Lower leg skin (tissue), 3 donors: ENCODE data around the gene BPIFB1.

Experiments used
- POLR2A ChIP-seq, 2 donors: fragments of 450-650 bp; IDR thresholded peaks; one replicate each; pipeline ENCODE4 v1.6.1; 2016 to 2017; ENCODE audit warnings: antibody characterized with exemption in 2 of 2, mild to moderate bottlenecking in 1 of 2, moderate library complexity in 1 of 2
- TF ChIP-seq, protein P1 (sequence below), 3 donors: fragments of 450-650 bp; IDR thresholded peaks; one replicate each; pipeline ENCODE4 v1.5.1; 2016; ENCODE audit warnings: antibody characterized with exemption in 3 of 3, mild to moderate bottlenecking in 3 of 3, moderate library complexity in 2 of 3

DNA sequence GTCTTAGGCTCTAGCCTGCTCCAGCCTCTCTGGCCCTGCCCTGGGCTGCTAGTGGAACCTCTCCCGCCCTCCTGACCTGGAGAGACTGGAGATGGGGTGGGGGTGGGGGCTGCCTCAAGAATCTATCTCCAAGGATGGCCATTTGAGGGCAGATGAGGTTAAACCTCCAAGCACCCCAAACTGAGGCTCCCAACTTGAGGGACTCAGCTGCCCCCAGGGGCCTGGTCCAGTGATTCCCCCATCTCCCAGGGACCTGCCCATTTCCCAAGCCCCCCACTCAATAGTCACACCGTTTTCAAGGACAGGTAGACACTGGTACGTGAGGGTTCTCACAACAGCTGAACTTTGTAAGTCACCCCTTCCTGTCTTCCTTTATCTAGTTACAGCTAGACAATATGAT, 7.1 kb upstream of the BPIFB1 start:
- TF ChIP-seq, protein P1, sequence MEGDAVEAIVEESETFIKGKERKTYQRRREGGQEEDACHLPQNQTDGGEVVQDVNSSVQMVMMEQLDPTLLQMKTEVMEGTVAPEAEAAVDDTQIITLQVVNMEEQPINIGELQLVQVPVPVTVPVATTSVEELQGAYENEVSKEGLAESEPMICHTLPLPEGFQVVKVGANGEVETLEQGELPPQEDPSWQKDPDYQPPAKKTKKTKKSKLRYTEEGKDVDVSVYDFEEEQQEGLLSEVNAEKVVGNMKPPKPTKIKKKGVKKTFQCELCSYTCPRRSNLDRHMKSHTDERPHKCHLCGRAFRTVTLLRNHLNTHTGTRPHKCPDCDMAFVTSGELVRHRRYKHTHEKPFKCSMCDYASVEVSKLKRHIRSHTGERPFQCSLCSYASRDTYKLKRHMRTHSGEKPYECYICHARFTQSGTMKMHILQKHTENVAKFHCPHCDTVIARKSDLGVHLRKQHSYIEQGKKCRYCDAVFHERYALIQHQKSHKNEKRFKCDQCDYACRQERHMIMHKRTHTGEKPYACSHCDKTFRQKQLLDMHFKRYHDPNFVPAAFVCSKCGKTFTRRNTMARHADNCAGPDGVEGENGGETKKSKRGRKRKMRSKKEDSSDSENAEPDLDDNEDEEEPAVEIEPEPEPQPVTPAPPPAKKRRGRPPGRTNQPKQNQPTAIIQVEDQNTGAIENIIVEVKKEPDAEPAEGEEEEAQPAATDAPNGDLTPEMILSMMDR (IDR thresholded peaks at IDR 0.05), result no peak
- no peak for TF ChIP-seq POLR2A (IDR thresholded peaks at IDR 0.05)
